ENCODE data around the gene TCEANC.

Gene TCEANC

DNA sequence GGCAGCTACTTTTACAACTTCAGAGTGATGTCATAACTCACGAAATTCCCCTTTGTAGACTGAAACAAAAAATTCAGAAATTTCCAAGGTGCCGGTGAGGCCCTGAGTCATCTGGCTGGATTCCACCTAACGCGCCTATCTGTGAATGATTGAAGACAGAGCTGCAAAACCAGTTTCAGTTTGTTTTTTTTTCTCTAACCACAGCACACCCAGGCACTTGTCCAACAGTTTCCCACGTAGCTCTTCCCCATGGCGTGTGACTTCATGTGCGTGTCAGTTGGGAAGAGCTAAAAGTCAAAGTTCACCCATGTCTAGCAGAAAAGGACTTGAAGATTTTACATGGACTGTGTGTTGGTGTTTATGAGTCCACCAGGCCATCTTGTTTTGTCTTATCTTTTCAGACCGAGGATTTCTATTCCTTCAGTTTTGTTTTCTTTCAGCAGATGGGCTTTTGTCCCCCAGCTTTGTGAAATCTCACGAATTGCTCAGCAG, 16.4 kb downstream of the TCEANC start (continued):
- no peak for TF ChIP-seq ZNF2 (tag by site-specific recombination; IDR thresholded peaks at IDR 0.05)
- no peak for TF ChIP-seq ZNF777 (tag by site-specific recombination; IDR thresholded peaks at IDR 0.05; ENCODE audit: borderline replicate concordance)
- TF ChIP-seq ZNF175 (tag by site-specific recombination; IDR thresholded peaks at IDR 0.05) = no peak
- no peak for TF ChIP-seq ZNF23 (tag by site-specific recombination; IDR thresholded peaks at IDR 0.05; ENCODE audit: borderline replicate concordance)
- TF ChIP-seq TRIM28 (IDR thresholded peaks at IDR 0.05; ENCODE audit: borderline replicate concordance, low read length) = peak; percentile 49; the same call in 1 of the 2 replicates
- no peak for TF ChIP-seq SCRT1 (tag by site-specific recombination; IDR thresholded peaks at IDR 0.05; ENCODE audit: borderline replicate concordance)
- peak; percentile 49; the same call in 1 of the 2 replicates for TF ChIP-seq KLF7 (tag by site-specific recombination; IDR thresholded peaks at IDR 0.05; ENCODE audit: borderline replicate concordance)
- no peak for TF ChIP-seq ZIC2 (tag by site-specific recombination; IDR thresholded peaks at IDR 0.05)
- no peak for TF ChIP-seq ZFP3 (tag by site-specific recombination; IDR thresholded peaks at IDR 0.05; ENCODE audit: low read depth)
- no peak for TF ChIP-seq ZNF707 (tag by site-specific recombination; IDR thresholded peaks at IDR 0.05)
- TF ChIP-seq OVOL3 (tag by site-specific recombination; IDR thresholded peaks at IDR 0.05) = 0 out of 2 replicates have a peak, but pooled peaks have one; percentile 34
- TF ChIP-seq HOXA7 (CRISPR knock-in tag; IDR thresholded peaks at IDR 0.05; ENCODE audit: borderline replicate concordance) = no peak
- TF ChIP-seq ZNF544 (tag by site-specific recombination; IDR thresholded peaks at IDR 0.05) = no peak
- TF ChIP-seq ZSCAN5A (tag by site-specific recombination; IDR thresholded peaks at IDR 0.05) = no peak
- no peak for TF ChIP-seq AEBP2 (tag by site-specific recombination; IDR thresholded peaks at IDR 0.05; ENCODE audit: borderline replicate concordance)
- TF ChIP-seq, protein P1, sequence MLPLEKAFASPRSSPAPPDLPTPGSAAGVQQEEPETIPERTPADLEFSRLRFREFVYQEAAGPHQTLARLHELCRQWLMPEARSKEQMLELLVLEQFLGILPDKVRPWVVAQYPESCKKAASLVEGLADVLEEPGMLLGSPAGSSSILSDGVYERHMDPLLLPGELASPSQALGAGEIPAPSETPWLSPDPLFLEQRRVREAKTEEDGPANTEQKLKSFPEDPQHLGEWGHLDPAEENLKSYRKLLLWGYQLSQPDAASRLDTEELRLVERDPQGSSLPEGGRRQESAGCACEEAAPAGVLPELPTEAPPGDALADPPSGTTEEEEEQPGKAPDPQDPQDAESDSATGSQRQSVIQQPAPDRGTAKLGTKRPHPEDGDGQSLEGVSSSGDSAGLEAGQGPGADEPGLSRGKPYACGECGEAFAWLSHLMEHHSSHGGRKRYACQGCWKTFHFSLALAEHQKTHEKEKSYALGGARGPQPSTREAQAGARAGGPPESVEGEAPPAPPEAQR (tag by site-specific recombination; IDR thresholded peaks at IDR 0.05) = no peak
- no peak for TF ChIP-seq YY2 (tag by site-specific recombination; IDR thresholded peaks at IDR 0.05)
- TF ChIP-seq KLF8 (tag by site-specific recombination; IDR thresholded peaks at IDR 0.05) = peak; percentile 84
- TF ChIP-seq, protein P2, sequence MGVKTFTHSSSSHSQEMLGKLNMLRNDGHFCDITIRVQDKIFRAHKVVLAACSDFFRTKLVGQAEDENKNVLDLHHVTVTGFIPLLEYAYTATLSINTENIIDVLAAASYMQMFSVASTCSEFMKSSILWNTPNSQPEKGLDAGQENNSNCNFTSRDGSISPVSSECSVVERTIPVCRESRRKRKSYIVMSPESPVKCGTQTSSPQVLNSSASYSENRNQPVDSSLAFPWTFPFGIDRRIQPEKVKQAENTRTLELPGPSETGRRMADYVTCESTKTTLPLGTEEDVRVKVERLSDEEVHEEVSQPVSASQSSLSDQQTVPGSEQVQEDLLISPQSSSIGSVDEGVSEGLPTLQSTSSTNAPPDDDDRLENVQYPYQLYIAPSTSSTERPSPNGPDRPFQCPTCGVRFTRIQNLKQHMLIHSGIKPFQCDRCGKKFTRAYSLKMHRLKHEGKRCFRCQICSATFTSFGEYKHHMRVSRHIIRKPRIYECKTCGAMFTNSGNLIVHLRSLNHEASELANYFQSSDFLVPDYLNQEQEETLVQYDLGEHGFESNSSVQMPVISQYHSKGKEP (tag by site-specific recombination; IDR thresholded peaks at IDR 0.05) = no peak
- no peak for TF ChIP-seq GLI4 (tag by site-specific recombination; IDR thresholded peaks at IDR 0.05)
- TF ChIP-seq ZNF146 (tag by site-specific recombination; IDR thresholded peaks at IDR 0.05) = no peak
- no peak for TF ChIP-seq ZNF664 (tag by site-specific recombination; IDR thresholded peaks at IDR 0.05)
- TF ChIP-seq, protein P3, sequence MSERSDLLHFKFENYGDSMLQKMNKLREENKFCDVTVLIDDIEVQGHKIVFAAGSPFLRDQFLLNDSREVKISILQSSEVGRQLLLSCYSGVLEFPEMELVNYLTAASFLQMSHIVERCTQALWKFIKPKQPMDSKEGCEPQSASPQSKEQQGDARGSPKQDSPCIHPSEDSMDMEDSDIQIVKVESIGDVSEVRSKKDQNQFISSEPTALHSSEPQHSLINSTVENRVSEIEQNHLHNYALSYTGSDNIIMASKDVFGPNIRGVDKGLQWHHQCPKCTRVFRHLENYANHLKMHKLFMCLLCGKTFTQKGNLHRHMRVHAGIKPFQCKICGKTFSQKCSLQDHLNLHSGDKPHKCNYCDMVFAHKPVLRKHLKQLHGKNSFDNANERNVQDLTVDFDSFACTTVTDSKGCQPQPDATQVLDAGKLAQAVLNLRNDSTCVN (tag by site-specific recombination; optimal IDR thresholded peaks at IDR 0.05) = no peak
- TF ChIP-seq ZNF571 (tag by site-specific recombination; IDR thresholded peaks at IDR 0.05) = no peak
- no peak for TF ChIP-seq WT1 (tag by site-specific recombination; IDR thresholded peaks at IDR 0.05)
- TF ChIP-seq SETDB1 (IDR thresholded peaks at IDR 0.05; ENCODE audit: insufficient read length, low read length) = no peak
- no peak for TF ChIP-seq ZNF274 (IDR thresholded peaks at IDR 0.05; ENCODE audit: low read length)
- no peak for TF ChIP-seq ZNF274 (tag by site-specific recombination; IDR thresholded peaks at IDR 0.05; ENCODE audit: borderline replicate concordance)
- no peak for TF ChIP-seq ZNF26 (tag by site-specific recombination; IDR thresholded peaks at IDR 0.05)
- TF ChIP-seq, protein P4, sequence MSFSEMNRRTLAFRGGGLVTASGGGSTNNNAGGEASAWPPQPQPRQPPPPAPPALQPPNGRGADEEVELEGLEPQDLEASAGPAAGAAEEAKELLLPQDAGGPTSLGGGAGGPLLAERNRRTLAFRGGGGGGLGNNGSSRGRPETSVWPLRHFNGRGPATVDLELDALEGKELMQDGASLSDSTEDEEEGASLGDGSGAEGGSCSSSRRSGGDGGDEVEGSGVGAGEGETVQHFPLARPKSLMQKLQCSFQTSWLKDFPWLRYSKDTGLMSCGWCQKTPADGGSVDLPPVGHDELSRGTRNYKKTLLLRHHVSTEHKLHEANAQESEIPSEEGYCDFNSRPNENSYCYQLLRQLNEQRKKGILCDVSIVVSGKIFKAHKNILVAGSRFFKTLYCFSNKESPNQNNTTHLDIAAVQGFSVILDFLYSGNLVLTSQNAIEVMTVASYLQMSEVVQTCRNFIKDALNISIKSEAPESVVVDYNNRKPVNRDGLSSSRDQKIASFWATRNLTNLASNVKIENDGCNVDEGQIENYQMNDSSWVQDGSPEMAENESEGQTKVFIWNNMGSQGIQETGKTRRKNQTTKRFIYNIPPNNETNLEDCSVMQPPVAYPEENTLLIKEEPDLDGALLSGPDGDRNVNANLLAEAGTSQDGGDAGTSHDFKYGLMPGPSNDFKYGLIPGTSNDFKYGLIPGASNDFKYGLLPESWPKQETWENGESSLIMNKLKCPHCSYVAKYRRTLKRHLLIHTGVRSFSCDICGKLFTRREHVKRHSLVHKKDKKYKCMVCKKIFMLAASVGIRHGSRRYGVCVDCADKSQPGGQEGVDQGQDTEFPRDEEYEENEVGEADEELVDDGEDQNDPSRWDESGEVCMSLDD (tag by site-specific recombination; IDR thresholded peaks at IDR 0.05) = no peak
- no peak for TF ChIP-seq ZNF404 (tag by site-specific recombination; IDR thresholded peaks at IDR 0.05)
